HEK293 (cell line): ENCODE data around the gene APEX2.
"Not testable (repeated sequence)": the region's sequence is repeated elsewhere in the genome, so short reads cannot be mapped to it uniquely, and the experiment has no call there.

Experiments
- CTCF ChIA-PET: fragments of 350-600 bp; formaldehyde crosslinking; extraction: SDS; loops from one replicate; lab custom pipeline; 2021; ENCODE audit warnings: antibody characterized with exemption; lab: Yijun Ruan, JAX
- POLR2A ChIA-PET: fragments of 300-600 bp; formaldehyde crosslinking; extraction: SDS; loops from one replicate; lab custom pipeline; 2020; ENCODE audit warnings: antibody characterized with exemption, inconsistent platforms; lab: Yijun Ruan, JAX
- H3K27ac ChIP-seq: fragments of 200-500 bp; sonication (Bioruptor generic); 2 replicates; pipeline ENCODE4 v1.5.1; 2014; ENCODE audit warnings: low read depth, low read length, control low read depth, inconsistent platforms; ENCODE audit errors: extremely low read depth
- H3K36me3 ChIP-seq, 2 experiments: fragments of 200-500 bp in 1 of 2; sonication (Bioruptor generic) in 1 of 2; 1 replicate in 1 of 2; 2 replicates in 1 of 2; pipeline ENCODE4 v1.5.1; 2014 to 2017; ENCODE audit warnings: inconsistent platforms in 2 of 2, low read length in 2 of 2; ENCODE audit not compliant: control insufficient read depth in 2 of 2, insufficient read depth in 1 of 2
- H3K4me1 ChIP-seq: fragments of 200-500 bp; sonication (Bioruptor generic); 2 replicates; pipeline ENCODE4 v1.5.1; 2014; ENCODE audit warnings: mild to moderate bottlenecking, low read length, inconsistent platforms; ENCODE audit not compliant: control insufficient read depth, insufficient read depth
- H3K4me3 ChIP-seq: 2 replicates; pipeline ENCODE4 v1.5.1; 2011; ENCODE audit warnings: low read depth, mild to moderate bottlenecking, control low read depth, low read length, moderate library complexity
- H3K9me3 ChIP-seq: fragments of 200-500 bp; sonication (Bioruptor generic); 2 replicates; pipeline ENCODE4 v1.5.1; 2014; ENCODE audit warnings: low read depth, low read length, inconsistent platforms; ENCODE audit not compliant: control insufficient read depth, insufficient read depth
- KLF16 ChIP-seq: fragments of 450-650 bp; formaldehyde crosslinking; IDR thresholded peaks from 2 replicates; pipeline ENCODE4 v1.5.1; 2017; ENCODE audit warnings: missing biosample characterization, missing genetic modification characterization
- MEIS1 ChIP-seq: sonication (generic); formaldehyde crosslinking; IDR thresholded peaks from 2 replicates; pipeline ENCODE4 v1.8.1; 2022; ENCODE audit warnings: missing genetic modification reagents, mild to moderate bottlenecking, borderline replicate concordance
- OSR2 ChIP-seq: fragments of 450-650 bp; formaldehyde crosslinking; IDR thresholded peaks from 2 replicates; pipeline ENCODE4 v1.5.1; 2016; ENCODE audit warnings: missing biosample characterization, missing genetic modification characterization
- PRDM6 ChIP-seq: fragments of 450-650 bp; formaldehyde crosslinking; IDR thresholded peaks from 2 replicates; pipeline ENCODE4 v1.5.1; 2017; ENCODE audit warnings: missing biosample characterization, missing genetic modification characterization
- SALL2 ChIP-seq: fragments of 450-650 bp; formaldehyde crosslinking; IDR thresholded peaks from 2 replicates; pipeline ENCODE4 v1.5.0; 2017; ENCODE audit warnings: missing biosample characterization, mild to moderate bottlenecking, missing genetic modification characterization, borderline replicate concordance
- SETDB1 ChIP-seq: IDR thresholded peaks from one replicate; pipeline ENCODE4 v1.6.1; 2017; ENCODE audit warnings: mild to moderate bottlenecking, low read length, moderate library complexity, mixed read lengths; ENCODE audit not compliant: insufficient read length
- ZFHX2 ChIP-seq: fragments of 450-650 bp; formaldehyde crosslinking; conservative IDR thresholded peaks from 2 replicates; pipeline ENCODE4 v1.5.1; 2016; ENCODE audit warnings: missing biosample characterization, missing genetic modification characterization
- ZFP41 ChIP-seq: fragments of 450-650 bp; formaldehyde crosslinking; IDR thresholded peaks from 2 replicates; pipeline ENCODE4 v1.5.1; 2016; ENCODE audit warnings: missing biosample characterization, missing genetic modification characterization, borderline replicate concordance
- ZNF133 ChIP-seq: fragments of 450-650 bp; formaldehyde crosslinking; IDR thresholded peaks from 2 replicates; pipeline ENCODE4 v1.5.1; 2016; ENCODE audit warnings: missing biosample characterization, missing genetic modification characterization
- ZNF140 ChIP-seq: fragments of 450-650 bp; formaldehyde crosslinking; IDR thresholded peaks from 2 replicates; pipeline ENCODE4 v1.5.1; 2016; ENCODE audit warnings: missing biosample characterization, missing genetic modification characterization
- ZNF169 ChIP-seq: fragments of 450-650 bp; formaldehyde crosslinking; IDR thresholded peaks from 2 replicates; pipeline ENCODE4 v1.5.1; 2016; ENCODE audit warnings: missing biosample characterization, missing genetic modification characterization
- ZNF223 ChIP-seq: fragments of 450-650 bp; formaldehyde crosslinking; IDR thresholded peaks from 2 replicates; pipeline ENCODE4 v1.5.1; 2016; ENCODE audit warnings: missing biosample characterization, missing genetic modification characterization
- ZNF311 ChIP-seq: fragments of 450-650 bp; formaldehyde crosslinking; IDR thresholded peaks from 2 replicates; pipeline ENCODE4 v1.5.1; 2017; ENCODE audit warnings: missing biosample characterization, missing genetic modification characterization, borderline replicate concordance
- ZNF416 ChIP-seq: fragments of 450-650 bp; formaldehyde crosslinking; IDR thresholded peaks from 2 replicates; pipeline ENCODE4 v1.5.1; 2016; ENCODE audit warnings: missing biosample characterization, missing genetic modification characterization
- ZNF488 ChIP-seq: fragments of 450-650 bp; formaldehyde crosslinking; IDR thresholded peaks from 2 replicates; pipeline ENCODE4 v1.5.1; 2016; ENCODE audit warnings: missing biosample characterization, missing genetic modification characterization
- ZNF510 ChIP-seq: fragments of 450-650 bp; formaldehyde crosslinking; IDR thresholded peaks from 2 replicates; pipeline ENCODE4 v1.5.1; 2018; ENCODE audit warnings: mild to moderate bottlenecking, missing genetic modification characterization, missing biosample characterization; ENCODE audit not compliant: insufficient replicate concordance
- ZNF560 ChIP-seq: fragments of 450-650 bp; formaldehyde crosslinking; IDR thresholded peaks from 2 replicates; pipeline ENCODE4 v1.5.1; 2017; ENCODE audit warnings: missing biosample characterization, missing genetic modification characterization, borderline replicate concordance
- ZNF658 ChIP-seq: fragments of 450-650 bp; formaldehyde crosslinking; IDR thresholded peaks from 2 replicates; pipeline ENCODE4; 2016; ENCODE audit warnings: missing biosample characterization, missing genetic modification characterization
- ZNF76 ChIP-seq: fragments of 450-650 bp; formaldehyde crosslinking; IDR thresholded peaks from 2 replicates; pipeline ENCODE4; 2016; ENCODE audit warnings: low read depth, missing biosample characterization, missing genetic modification characterization, borderline replicate concordance
- ZSCAN30 ChIP-seq: fragments of 450-650 bp; IDR thresholded peaks from 2 replicates; pipeline ENCODE4 v1.5.1; 2018; ENCODE audit warnings: missing biosample characterization, mild to moderate bottlenecking, missing genetic modification characterization, moderate library complexity
- TF ChIP-seq, protein P1 (sequence below): fragments of 450-650 bp; formaldehyde crosslinking; IDR thresholded peaks from 2 replicates; pipeline ENCODE4 v1.5.1; 2016; ENCODE audit warnings: missing biosample characterization, missing genetic modification characterization
- TF ChIP-seq, protein P2 (sequence below): fragments of 450-650 bp; IDR thresholded peaks from 2 replicates; pipeline ENCODE4 v1.5.1; 2018; ENCODE audit warnings: missing biosample characterization, missing genetic modification characterization

Gene APEX2

GRCh38 chrX:55039471-55039870 is 39.3 kb downstream of the APEX2 start:
- Histone ChIP-seq H3K4me3 (no peak overlapping the region), H3K36me3 (no peaks in the 10 kb centered on the region), H3K4me1 (no peaks in the 10 kb centered on the region), H3K27ac (no peak overlapping the region), H3K9me3 (0 out of 2 replicates have a peak, but pooled peaks cover 2% of the 10 kb centered on the region)
- POLR2A ChIA-PET = no interaction called here
- TF ChIP-seq ZNF510 (tag by site-specific recombination) (no peak), ZNF223 (no peak), SETDB1 (no peak), MEIS1 (no peak), ZNF658 (tag by site-specific recombination) (no peak), ZNF133 (tag by site-specific recombination) (no peak), ZNF311 (tag by site-specific recombination) (no peak), SALL2 (tag by site-specific recombination) (no peak), KLF16 (tag by site-specific recombination) (no peak), ZNF560 (tag by site-specific recombination) (no peak), ZNF488 (tag by site-specific recombination) (no peak), ZFHX2 (tag by site-specific recombination) (no peak), ZNF140 (tag by site-specific recombination) (no peak), ZNF416 (tag by site-specific recombination) (no peak), ZNF169 (tag by site-specific recombination) (no peak), ZFP41 (tag by site-specific recombination) (no peak), ZSCAN30 (no peak), OSR2 (tag by site-specific recombination) (no peak)
- TF ChIP-seq, protein P1, sequence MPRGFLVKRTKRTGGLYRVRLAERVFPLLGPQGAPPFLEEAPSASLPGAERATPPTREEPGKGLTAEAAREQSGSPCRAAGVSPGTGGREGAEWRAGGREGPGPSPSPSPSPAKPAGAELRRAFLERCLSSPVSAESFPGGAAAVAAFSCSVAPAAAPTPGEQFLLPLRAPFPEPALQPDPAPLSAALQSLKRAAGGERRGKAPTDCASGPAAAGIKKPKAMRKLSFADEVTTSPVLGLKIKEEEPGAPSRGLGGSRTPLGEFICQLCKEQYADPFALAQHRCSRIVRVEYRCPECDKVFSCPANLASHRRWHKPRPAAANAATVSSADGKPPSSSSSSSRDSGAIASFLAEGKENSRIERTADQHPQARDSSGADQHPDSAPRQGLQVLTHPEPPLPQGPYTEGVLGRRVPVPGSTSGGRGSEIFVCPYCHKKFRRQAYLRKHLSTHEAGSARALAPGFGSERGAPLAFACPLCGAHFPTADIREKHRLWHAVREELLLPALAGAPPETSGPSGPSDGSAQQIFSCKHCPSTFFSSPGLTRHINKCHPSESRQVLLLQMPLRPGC (tag by site-specific recombination) = no peak
- TF ChIP-seq, protein P2, sequence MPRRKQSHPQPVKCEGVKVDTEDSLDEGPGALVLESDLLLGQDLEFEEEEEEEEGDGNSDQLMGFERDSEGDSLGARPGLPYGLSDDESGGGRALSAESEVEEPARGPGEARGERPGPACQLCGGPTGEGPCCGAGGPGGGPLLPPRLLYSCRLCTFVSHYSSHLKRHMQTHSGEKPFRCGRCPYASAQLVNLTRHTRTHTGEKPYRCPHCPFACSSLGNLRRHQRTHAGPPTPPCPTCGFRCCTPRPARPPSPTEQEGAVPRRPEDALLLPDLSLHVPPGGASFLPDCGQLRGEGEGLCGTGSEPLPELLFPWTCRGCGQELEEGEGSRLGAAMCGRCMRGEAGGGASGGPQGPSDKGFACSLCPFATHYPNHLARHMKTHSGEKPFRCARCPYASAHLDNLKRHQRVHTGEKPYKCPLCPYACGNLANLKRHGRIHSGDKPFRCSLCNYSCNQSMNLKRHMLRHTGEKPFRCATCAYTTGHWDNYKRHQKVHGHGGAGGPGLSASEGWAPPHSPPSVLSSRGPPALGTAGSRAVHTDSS = no peak
- CTCF ChIA-PET = interaction anchor here (0.7 kb wide), 1 partner anchor 124 kb away, joined by 3 read pairs; no protein-coding TSS in a partner anchor

DNA sequence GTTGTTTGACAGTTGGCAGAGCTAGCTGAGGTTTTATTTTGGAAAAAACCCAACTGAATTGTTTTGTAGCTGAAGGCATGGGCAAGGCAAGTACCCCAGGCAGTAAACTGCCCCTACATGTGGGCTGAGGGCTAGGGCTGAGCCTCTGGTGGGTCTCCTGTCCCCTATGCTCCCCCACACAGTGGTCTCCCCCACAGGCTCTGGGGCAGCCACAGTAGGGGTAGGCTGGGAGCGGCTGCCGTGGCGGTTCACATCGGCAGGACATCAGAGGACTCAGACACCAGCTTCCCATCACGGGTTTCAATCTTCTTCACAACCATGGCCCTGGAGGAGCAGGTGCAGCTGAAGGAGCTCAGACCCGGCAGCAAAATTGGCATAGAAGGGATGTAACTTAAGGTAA is 41.4 kb downstream of the APEX2 start:
- TF ChIP-seq ZNF76 (tag by site-specific recombination) (no peak), PRDM6 (tag by site-specific recombination) (no peak)
- TF ChIP-seq, all 188 proteins: peak for 0
- ChIA-PET POLR2A (interaction anchor here (0.7 kb wide), 1 partner anchor 41 kb away, joined by 3 read pairs; the partner anchor contains the start of gene APEX2), CTCF (interaction anchor here (0.6 to 1.3 kb wide), 2 partner anchors 16 to 645 kb away, joined by 3 to 4 read pairs; no protein-coding TSS in a partner anchor)
- H3K27ac ChIP-seq = no peak overlapping the region
- H3K4me3 ChIP-seq = no peak overlapping the region
- H3K4me1 ChIP-seq = no peaks in the 10 kb centered on the region
- H3K9me3 ChIP-seq = 0 out of 2 replicates have a peak, but pooled peaks cover 2% of the 10 kb centered on the region
- no peaks in the 10 kb centered on the region for H3K36me3 ChIP-seq

DNA sequence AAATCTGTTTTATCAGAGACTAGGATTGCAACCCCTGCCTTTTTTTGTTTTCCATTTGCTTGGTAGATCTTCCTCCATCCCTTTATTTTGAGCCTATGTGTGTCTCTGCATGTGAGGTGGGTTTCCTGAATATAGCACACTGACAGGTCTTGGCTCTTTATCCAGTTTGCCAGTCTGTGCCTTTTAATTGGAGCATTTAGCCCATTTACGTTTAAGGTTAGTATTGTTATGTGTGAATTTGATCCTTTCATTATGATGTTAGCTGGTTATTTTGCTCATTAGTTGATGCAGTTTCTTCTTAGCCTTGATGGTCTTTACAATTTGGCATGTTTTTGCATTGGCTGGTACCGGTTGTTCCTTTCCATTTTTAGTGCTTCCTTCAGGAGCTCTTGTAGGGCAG is 50.4 kb downstream of the APEX2 start:
- POLR2A ChIA-PET, CTCF ChIA-PET: not testable (repeated sequence)

More for the DNA sequence above, 50.4 kb downstream of the APEX2 start:
- H3K36me3 ChIP-seq, H3K9me3 ChIP-seq, H3K4me1 ChIP-seq, H3K4me3 ChIP-seq, H3K27ac ChIP-seq: not testable (repeated sequence)
